K562 (cell line): ENCODE results near the gene GLI3. TPM values are rescaled to one million over a fixed set of nuclear protein-coding genes. Genes with fewer than 3 reads are reported as not detected.

ENCODE experiments used
- ATAC-seq: fragments of 200-7000 bp; cut with Tn5 transposase; 3 replicates; pipeline ENCODE4 v1.9.1; 2020; ENCODE audit warnings: moderate library complexity
- BruUV-seq: library from RNA; stranded (reverse); fragments of 400-500 nt; replicated peaks from 2 replicates; lab custom pipeline; 2021; lab: Mats Ljungman, UMichigan
- CTCF ChIA-PET: fragments of 300-600 bp; formaldehyde crosslinking; extraction: SDS; loops from one replicate; lab custom pipeline; 2021; ENCODE audit warnings: low intra/inter-chr PET ratio; lab: Yijun Ruan, JAX
- POLR2A ChIA-PET: fragments of 300-600, 350-650 bp; sonication (Branson Sonifier 250); formaldehyde crosslinking; extraction: SDS; loops from one replicate; lab custom pipeline; 2021; ENCODE audit warnings: antibody characterized with exemption, inconsistent platforms; lab: Yijun Ruan, JAX
- DNase-seq, 4 experiments: peaks; one replicate each; pipeline versions ENCODE4 v3.0.0 to v3.0.0-alpha.2; 2011 to 2018; ENCODE audit warnings: low spot score in 3 of 4, mixed read lengths in 3 of 4; ENCODE audit errors: extremely low read depth in 1 of 4
- FAIRE-seq: peaks from 2 replicates; lab custom pipeline; 2011; peaks lifted over from hg19 to GRCh38; lab: Jason Lieb, UNC
- H2AFZ ChIP-seq: 2 replicates; pipeline ENCODE4 v1.6.0; 2011; ENCODE audit warnings: low read depth, low read length, control low read depth, inconsistent platforms
- H3K27ac ChIP-seq: fragments of 200-600 bp; 3 replicates; pipeline ENCODE4 v1.8.0; 2011; ENCODE audit warnings: low read depth, mild to moderate bottlenecking, control low read depth, inconsistent platforms, low read length, moderate library complexity, mixed read lengths; ENCODE audit errors: extremely low read depth
- H3K27me3 ChIP-seq, 2 experiments: fragments of 300-600 bp in 1 of 2; 2 replicates in 1 of 2; 3 replicates in 1 of 2; pipeline versions ENCODE4 v1.6.0 to v1.8.0; 2011; ENCODE audit warnings: inconsistent platforms in 2 of 2, low read length in 2 of 2, mild to moderate bottlenecking in 1 of 2, mixed read lengths in 1 of 2, moderate library complexity in 1 of 2; ENCODE audit not compliant: control insufficient read depth in 2 of 2, insufficient read depth in 2 of 2
- H3K36me3 ChIP-seq: fragments of 300-600 bp; 3 replicates; pipeline ENCODE4 v1.8.0; 2011; ENCODE audit warnings: mild to moderate bottlenecking, low read length, inconsistent platforms; ENCODE audit not compliant: control insufficient read depth, insufficient read depth
- H3K4me1 ChIP-seq, 2 experiments: fragments of 200-600 bp in 1 of 2; replicated peaks in 1 of 2; 2 replicates in 1 of 2; 3 replicates in 1 of 2; pipeline versions ENCODE4 v1.5.1 to v1.8.0; 2011; ENCODE audit warnings: inconsistent platforms in 2 of 2, low read length in 2 of 2, mild to moderate bottlenecking in 1 of 2, mixed read lengths in 1 of 2, moderate library complexity in 1 of 2; ENCODE audit not compliant: control insufficient read depth in 2 of 2, insufficient read depth in 2 of 2
- H3K4me2 ChIP-seq: 2 replicates; pipeline ENCODE4 v1.6.1; 2011; ENCODE audit warnings: low read length, control low read depth, inconsistent platforms, mixed read lengths; ENCODE audit not compliant: insufficient read depth
- H3K4me3 ChIP-seq: fragments of 200-600 bp; sonication (generic), shearing (Covaris generic); 2 replicates; pipeline ENCODE4 v1.5.1; 2016; ENCODE audit warnings: control low read depth, inconsistent platforms
- H3K79me2 ChIP-seq: fragments of 200-600 bp; 3 replicates; pipeline ENCODE4 v1.8.0; 2011; ENCODE audit warnings: low read length, inconsistent platforms; ENCODE audit not compliant: control insufficient read depth, insufficient read depth
- H3K9ac ChIP-seq, 2 experiments: 2 replicates each; pipeline versions ENCODE4 v1.6.0 to v1.6.1; 2011; ENCODE audit warnings: low read depth in 2 of 2, low read length in 2 of 2, control low read depth in 1 of 2, inconsistent platforms in 1 of 2, mild to moderate bottlenecking in 1 of 2, mixed read lengths in 1 of 2; ENCODE audit not compliant: insufficient read depth in 1 of 2
- H3K9me1 ChIP-seq: one replicate; pipeline ENCODE4 v1.6.0; 2011; ENCODE audit warnings: inconsistent platforms, mild to moderate bottlenecking, low read length, moderate library complexity; ENCODE audit not compliant: control insufficient read depth, insufficient read depth
- H3K9me3 ChIP-seq: replicated peaks from 2 replicates; pipeline ENCODE4 v1.5.1; 2011; ENCODE audit warnings: low read depth, low read length, inconsistent platforms; ENCODE audit not compliant: control insufficient read depth, insufficient read depth
- H4K20me1 ChIP-seq: replicated peaks from 2 replicates; pipeline ENCODE4 v1.6.1; 2011; ENCODE audit warnings: low read length, inconsistent platforms, mixed read lengths; ENCODE audit not compliant: control insufficient read depth, insufficient read depth
- CBX1 ChIP-seq: sonication (generic); IDR thresholded peaks from 2 replicates; pipeline ENCODE4 v1.6.1; 2016; ENCODE audit warnings: antibody characterized with exemption, low read depth, mild to moderate bottlenecking
- CBX3 ChIP-seq, 2 experiments: IDR thresholded peaks; 1 replicate in 1 of 2; 2 replicates in 1 of 2; pipeline ENCODE4 v1.6.1; 2012; ENCODE audit warnings: inconsistent platforms in 2 of 2, low read length in 2 of 2, borderline replicate concordance in 1 of 2, control low read depth in 1 of 2
- CHD4 ChIP-seq: fragments of 200-600 bp; sonication (generic); IDR thresholded peaks from 3 replicates; pipeline ENCODE4 v1.6.1; 2012; ENCODE audit warnings: low read depth, mild to moderate bottlenecking, mixed read lengths, low read length, inconsistent platforms; ENCODE audit not compliant: insufficient read depth, insufficient replicate concordance, poor library complexity, severe bottlenecking
- CXXC5 ChIP-seq: fragments of 250-450 bp; sonication (Bioruptor Pico); IDR thresholded peaks from 2 replicates; pipeline ENCODE4 v1.8.0; 2022; ENCODE audit warnings: inconsistent platforms, mild to moderate bottlenecking, moderate library complexity
- NCOA4 ChIP-seq: fragments of 450-650 bp; IDR thresholded peaks from 2 replicates; pipeline ENCODE4 v1.6.1; 2018; ENCODE audit warnings: mild to moderate bottlenecking; ENCODE audit not compliant: partially characterized antibody
- NFYB ChIP-seq: IDR thresholded peaks from 2 replicates; pipeline ENCODE4 v1.6.1; 2011; ENCODE audit warnings: mild to moderate bottlenecking, moderate library complexity; ENCODE audit not compliant: insufficient read length; ENCODE audit errors: extremely low read depth
- PCBP1 ChIP-seq: fragments of 200-400 bp; formaldehyde crosslinking; IDR thresholded peaks from 2 replicates; pipeline ENCODE4 v1.6.1; 2018; ENCODE audit warnings: mild to moderate bottlenecking, low read depth, low read length; ENCODE audit not compliant: poor library complexity, severe bottlenecking
- RUNX1 ChIP-seq: sonication (generic); IDR thresholded peaks from 2 replicates; pipeline ENCODE4 v1.6.1; 2016; ENCODE audit warnings: antibody characterized with exemption, low read depth
- ZEB2 ChIP-seq: fragments of 450-650 bp; IDR thresholded peaks from 2 replicates; pipeline ENCODE4 v1.6.1; 2016
- ZNF232 ChIP-seq: sonication (generic); formaldehyde crosslinking; IDR thresholded peaks from 2 replicates; pipeline ENCODE4 v1.8.0; 2022; ENCODE audit warnings: mild to moderate bottlenecking, missing genetic modification reagents
- ZNF3 ChIP-seq: fragments of 250-450 bp; sonication (Bioruptor Pico); IDR thresholded peaks from 2 replicates; pipeline ENCODE4 v1.5.0; 2021; ENCODE audit warnings: mild to moderate bottlenecking, moderate library complexity
- WGBS: fragments of 100-300 bp; shearing (Covaris generic); methylation state at CpG from one replicate; pipeline ENCODE4 v1.1.6; 2016; ENCODE audit warnings: low coverage, mixed read lengths; ENCODE audit not compliant: insufficient coverage; ENCODE audit errors: missing lambda C conversion rate; 5-methylcytosine and 5-hydroxymethylcytosine counted together
- in situ Hi-C: fragments of 300-500 bp; cut with MboI; formaldehyde crosslinking; loops from 4 replicates; pipeline ENCODE4 v1.15.0; 2018; ENCODE audit warnings: inconsistent platforms, mixed read lengths
- intact Hi-C: fragments of 100-400 bp; cut with micrococcal nuclease; formaldehyde crosslinking; loops from 2 replicates; pipeline ENCODE4 v1.14.2; 2022
- polyA plus RNA-seq, 8 experiments: library from polyadenylated mRNA; depleted of rRNA in 4 of 8; stranded (reverse) in 5 of 8; unstranded in 3 of 8; fragments of >200 nt; fragmentation: Nextera tagmentation in 2 of 8; fragmentation: Illumina TruSeq in 1 of 8; extraction: Ambion mirVana in 2 of 8; extraction: Trizol in 1 of 8; gene quantifications; 2 replicates each; pipeline versions ENCODE4 v1.2.1 to v1.2.3, GENCODE V29; 2011 to 2014; ENCODE audit warnings: inconsistent platforms in 1 of 8, missing spikeins in 1 of 8
- total RNA-seq, 7 experiments: library from RNA; depleted of rRNA in 6 of 7; stranded (reverse); fragments of >200 nt in 6 of 7; fragmentation: Illumina TruSeq in 2 of 7; extraction: Trizol in 2 of 7; gene quantifications; 2 replicates each; pipeline versions ENCODE4 v1.2.1 to v1.2.3, GENCODE V29; 2011 to 2021; ENCODE audit warnings: low replicate concordance in 1 of 7

Gene GLI3
- total and polyA plus RNA-seq, 9 of the 15 experiments (the other 6 are each of a cell fraction or from before 2014, with no cell fraction given), result 0.01 to 0.18 (median 0.07) TPM; not detected in 6

- Histone ChIP-seq H3K9me3 (no peaks in the 10 kb centered on the region), H3K27me3 (no peaks in the 10 kb centered on the region), H3K79me2 (no peaks in the 10 kb centered on the region), H3K9ac (no peak overlapping the region), H3K4me3 (no peak overlapping the region), H2AFZ (no peak overlapping the region), H3K9me1 (no peaks in the 10 kb centered on the region), H3K4me1 (no peaks in the 10 kb centered on the region), H3K27ac (no peak overlapping the region), H4K20me1 (no peaks in the 10 kb centered on the region), H3K36me3 (no peaks in the 10 kb centered on the region)
- POLR2A ChIA-PET, result no interaction called here
- FAIRE-seq (no peak), DNase-seq (no peak), ATAC-seq (no peak)
- in situ Hi-C loops (no loop called here), intact Hi-C loops (no loop called here)
- CTCF ChIA-PET, result no interaction called here
- 0% methylated on average over 1 of the region's 1 CpG for WGBS
- no TSS peak for BruUV-seq
- no peak for TF ChIP-seq CXXC5 (CRISPR knock-in tag)
- no peak for TF ChIP-seq RUNX1
- TF ChIP-seq ZEB2, result no peak
- TF ChIP-seq CHD4, result no peak
- TF ChIP-seq CBX1, result no peak
- no peak for TF ChIP-seq NCOA4
- no peak for TF ChIP-seq PCBP1
- no peak for TF ChIP-seq CBX3 (IDR thresholded peaks at IDR 0.05; ENCODE audit: borderline replicate concordance in 1 of 2, low read length in 2 of 2)
- TF ChIP-seq ZNF232 (CRISPR knock-in tag), result no peak
- TF ChIP-seq ZNF3, result no peak
- no peak for TF ChIP-seq NFYB
- TF ChIP-seq, all 486 proteins: peak for 0
- H3K4me2 ChIP-seq, result no peak overlapping the region
Observed at GRCh38 chr7:42248579-42248978, 11.6 kb upstream of the GLI3 start.
